Measurements from ENCODE around the gene DPEP1.

DNA sequence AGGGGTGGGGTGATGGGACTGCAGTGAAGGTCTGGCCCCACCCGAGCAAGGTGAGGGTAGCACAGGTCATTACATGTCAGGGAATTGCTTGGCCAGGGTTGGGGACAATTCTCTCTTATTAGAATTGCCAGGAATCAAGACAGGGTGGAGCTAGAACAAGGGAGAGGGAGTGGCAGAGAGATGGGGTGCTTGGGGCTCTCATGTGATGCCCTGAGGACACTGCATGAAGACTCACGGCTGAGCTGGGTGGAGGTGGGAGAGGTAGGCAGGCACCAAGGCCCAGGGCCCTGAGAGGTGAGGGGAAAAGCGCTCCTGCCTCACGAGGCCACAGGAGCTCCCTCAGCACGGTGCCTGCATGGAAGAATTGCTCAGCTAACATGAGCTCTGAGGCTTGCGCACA is 3.6 kb downstream of the DPEP1 start:
- TF ChIP-seq EZH2phosphoT487 (IDR thresholded peaks at IDR 0.05; ENCODE audit: insufficient read depth, low read depth) (no peak), EZH2 (IDR thresholded peaks at IDR 0.05; ENCODE audit: insufficient read depth, poor library complexity, severe bottlenecking) (no peak)
